LHCN-M2 (cell line): ENCODE results near the gene TPPP3. TPM values are rescaled to one million over a fixed set of nuclear protein-coding genes. Genes with fewer than 3 reads are reported as not detected.
"Not testable (repeated sequence)": the region's sequence is repeated elsewhere in the genome, so short reads cannot be mapped to it uniquely, and the experiment has no call there.

Experiments used
- DNase-seq: peaks from one replicate; pipeline ENCODE4 v3.0.0-alpha.2; 2012; ENCODE audit warnings: low read depth
- total RNA-seq: library from RNA; depleted of rRNA; stranded (reverse); fragments of >200 nt; gene quantifications from 2 replicates; pipeline ENCODE4 v1.2.3, GENCODE V29; 2014

TPPP3 gene
- total RNA-seq, 1 experiment from 2014 or later: 17.6 TPM

DNA sequence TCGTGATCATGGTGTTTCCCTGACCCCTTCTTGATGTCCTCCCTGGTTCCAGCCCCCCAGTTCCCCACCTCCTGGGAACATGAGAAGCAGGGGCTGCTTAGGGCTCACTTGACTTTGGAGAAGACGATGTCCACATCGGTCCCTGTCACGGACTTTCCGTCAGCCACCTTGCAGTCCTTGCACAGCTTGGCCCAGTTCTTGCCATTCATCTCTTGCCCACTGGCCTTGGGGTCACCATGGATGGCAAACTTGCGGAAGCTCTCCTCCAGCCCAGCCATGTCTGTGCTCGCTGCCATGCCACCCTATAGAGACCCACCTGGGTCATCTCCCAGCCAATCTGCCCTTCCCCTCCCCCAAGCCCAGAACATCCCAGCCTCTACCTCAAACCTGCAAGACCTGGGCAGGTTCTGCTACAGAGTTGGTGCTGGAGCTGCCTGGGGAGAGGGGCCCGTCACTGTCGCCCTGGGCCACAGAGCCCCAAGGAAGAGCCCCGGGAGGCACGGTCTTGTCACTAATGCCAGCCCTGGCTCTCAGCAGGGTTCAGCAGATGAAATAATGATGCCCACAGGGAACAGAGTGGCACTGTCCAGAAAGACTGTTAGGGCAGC is 2.4 kb downstream of the TPPP3 start:
- DNase-seq: no peak

DNA sequence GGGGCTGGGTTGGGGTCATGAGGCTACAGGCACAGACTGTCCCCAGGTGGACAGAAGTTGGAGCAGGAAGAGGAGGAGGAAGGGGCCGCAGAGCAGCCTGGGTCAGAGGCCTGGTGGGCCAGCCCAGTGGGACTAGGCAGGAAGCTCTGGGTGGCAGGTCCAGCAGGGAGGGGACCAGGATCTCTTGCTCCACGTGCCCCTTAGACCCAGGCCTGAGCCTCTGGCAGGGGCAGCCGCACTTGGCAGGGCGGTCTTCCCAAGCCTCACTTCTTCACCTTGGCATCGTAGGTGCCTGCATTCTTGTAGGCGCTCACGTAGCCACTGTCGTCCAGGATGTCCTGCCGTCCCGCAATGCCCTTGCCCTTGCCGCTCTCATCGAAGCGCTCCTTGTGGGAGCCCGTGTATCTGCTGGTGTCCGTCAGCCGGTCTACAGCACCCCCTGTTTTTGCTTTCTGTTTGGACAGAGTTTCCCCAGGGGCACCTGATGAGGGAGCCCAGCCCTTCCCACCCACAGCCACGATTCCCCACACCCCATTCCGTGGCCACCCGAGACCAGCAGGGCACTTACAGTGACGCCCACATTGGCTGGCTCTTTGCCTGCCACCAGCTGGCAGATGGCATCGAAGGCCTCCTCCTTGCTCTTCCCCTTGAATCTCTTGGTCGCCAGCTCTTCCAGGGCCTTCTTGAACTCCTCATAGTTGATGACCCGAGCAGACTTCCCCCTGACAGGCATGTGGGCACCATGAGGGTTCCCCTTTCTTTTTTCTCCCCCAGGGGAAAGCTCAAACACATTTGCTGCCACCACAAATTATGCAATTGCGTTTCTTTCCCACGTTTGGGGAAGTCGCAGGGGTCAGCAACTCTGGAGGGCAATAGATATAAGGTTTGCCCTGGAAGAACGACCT is 3.1 kb downstream of the TPPP3 start:
- no peak for DNase-seq

DNA sequence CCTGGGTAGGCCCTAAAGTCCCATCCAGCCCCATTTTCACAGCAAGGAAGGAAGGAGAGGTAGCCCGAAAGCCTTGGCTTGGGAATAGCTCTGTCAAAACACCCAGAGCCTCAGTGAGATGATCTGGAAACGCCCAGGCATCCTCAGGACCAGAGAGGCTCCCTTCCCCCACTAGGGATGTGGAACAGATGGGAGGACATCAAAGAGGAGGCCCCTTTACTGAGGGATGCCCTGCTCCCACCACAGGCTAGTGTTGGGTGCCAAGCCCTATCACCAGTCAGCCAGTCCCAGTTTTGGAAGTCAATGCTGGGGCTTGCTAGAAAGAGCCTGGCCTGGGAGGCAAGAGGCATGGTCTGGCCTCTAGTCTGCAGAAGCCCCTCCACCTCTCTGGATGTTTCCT is 4.7 kb downstream of the TPPP3 start:
- DNase-seq: no peak

DNA sequence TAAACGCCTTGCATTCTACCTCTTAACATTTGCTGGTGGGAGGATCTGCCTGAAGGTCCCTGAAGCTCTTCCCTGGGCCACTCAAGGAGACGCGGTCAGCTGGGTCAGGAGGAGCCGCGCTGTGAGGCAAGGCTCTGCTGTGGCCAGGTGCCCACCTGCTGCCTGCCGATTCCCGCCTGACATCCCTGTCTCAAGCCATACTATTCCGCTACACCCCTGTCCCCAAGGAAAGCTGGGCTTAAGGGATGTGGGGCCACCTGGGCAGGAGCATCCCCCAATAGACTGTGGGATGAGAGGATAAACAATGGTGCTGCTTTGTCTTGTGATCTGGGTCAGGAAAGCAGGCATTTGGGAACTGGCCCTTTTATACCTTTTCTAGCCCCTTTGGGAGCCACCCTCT is 5.1 kb downstream of the TPPP3 start:
- DNase-seq: no peak

DNA sequence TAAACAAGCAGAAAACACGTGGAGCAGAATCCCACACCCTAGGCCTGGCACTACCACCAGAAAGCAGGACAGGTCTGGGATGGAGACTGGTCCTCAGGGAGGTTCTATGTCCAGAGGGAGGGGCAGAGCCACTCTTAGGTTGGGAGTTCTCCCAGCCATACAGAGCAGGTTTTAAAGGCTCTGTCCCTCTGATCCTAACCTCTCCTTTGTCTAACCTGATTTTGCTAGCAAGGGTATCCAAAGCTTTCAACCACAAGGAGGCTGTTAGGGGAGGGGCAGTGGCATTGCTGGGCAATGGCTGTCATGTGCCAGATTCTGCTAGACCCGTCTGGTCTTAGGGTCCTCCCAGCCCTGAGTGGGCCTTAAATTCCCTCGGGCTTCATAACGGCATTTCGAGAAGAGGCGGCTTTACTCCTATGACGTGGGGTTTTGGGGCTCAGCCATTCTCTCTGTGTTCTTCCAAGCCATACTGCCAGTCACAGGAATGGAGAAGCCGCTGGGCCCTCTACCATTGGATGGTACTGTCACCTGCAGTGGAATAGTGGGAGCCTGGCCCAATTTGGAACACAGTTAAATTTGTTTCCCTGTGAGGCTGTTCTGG is 5.7 kb downstream of the TPPP3 start:
- DNase-seq: no peak

DNA sequence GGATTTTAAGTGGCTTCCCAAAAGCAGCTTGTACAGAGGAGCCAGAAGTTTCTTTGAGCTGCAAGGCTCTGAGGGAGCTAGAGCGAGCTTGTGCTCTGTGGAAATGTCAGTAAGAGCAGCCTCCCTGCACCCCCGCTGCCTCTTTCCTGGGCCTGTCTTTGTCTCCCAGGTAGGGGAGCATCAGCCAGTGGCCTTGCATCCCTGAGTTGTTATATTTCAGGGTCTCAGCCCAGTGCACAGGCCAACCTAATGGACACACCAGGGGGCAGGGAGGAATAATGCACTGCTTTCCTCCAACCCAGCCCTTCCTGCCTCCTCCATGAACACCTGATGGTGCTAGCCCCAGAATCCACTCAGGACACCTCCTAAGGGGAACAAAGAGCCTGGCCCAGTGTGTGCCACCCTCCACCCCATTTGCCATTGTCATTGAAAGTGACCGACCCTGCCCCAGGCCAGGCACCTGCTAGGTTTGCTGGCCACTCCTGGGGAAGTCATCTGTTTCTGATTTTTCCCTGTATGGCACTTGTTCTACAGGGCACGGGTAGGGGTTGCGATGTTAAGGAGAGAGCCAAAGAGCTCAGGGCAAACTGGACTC is 6.3 kb downstream of the TPPP3 start:
- no peak for DNase-seq

DNA sequence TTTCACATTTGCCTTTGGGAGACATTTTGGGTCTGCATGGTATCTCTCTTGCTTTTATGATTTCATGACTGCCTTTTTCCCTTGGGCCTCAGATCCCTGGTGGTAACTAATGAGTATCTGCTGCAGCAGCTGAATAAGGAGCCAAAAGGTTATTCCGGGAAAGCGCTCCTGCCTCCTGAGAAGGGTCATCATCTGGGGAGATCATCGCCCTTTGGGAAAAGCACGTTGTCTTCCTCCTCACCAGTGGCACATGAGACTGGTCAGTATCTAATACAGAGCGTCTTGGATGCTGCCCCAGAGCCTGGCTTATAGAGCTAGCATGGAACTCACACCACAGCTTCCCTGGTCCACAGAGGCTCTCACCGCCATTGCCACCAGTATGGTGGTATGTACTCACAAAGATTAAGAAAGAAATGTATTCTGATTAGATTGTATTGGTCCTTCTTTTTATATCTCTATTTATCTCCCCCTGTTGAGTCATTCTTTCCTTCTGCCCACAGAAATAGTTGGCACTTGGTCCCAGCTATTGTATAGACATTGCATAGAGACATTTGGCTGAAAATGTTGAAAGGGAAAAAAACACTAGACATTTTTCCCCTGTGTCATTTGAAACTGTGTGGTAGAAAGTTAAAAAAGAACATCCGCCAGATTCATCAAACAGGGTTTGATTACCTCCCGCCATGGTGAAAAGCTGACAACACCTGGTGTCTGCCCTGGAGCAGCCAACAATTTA is 8.4 kb downstream of the TPPP3 start:
- DNase-seq: no peak

DNA sequence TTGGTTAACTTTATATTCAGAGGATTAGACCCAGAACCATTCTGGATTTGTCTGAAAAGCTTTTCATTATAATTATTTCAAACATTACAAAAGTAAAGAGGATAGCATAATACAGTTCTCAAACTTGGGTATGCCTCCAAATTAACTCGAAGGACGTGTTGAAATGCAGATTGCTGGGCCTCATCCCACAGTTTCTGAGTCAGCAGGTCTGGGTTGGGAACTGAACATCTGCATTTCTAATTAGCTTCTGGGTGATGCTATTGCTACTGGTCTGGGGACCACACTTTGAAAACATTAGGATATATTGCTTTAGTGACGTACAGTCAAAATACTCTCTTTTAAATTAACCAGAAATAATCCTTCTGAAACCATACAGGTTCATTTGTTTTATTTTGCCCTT is 10.0 kb downstream of the TPPP3 start:
- no peak for DNase-seq

DNA sequence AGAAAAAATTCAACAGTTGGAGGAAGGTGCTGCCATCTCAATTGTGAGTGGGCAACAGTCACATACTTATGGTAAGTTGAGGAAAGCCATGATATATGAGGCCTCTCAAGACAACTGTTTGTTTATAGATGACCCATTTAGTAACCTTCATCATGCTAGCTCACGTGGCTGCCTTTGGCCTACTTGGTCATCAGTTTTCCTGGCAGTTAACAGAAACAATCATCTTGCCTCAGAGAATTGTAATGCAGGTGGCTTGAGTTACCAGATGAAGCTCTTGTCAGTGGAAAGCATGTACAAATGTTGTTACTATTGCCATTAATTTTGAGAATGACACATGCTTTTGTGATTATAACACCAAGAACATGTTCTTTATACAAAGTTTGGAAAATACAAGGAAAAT is 14.7 kb downstream of the TPPP3 start:
- DNase-seq: no peak

DNA sequence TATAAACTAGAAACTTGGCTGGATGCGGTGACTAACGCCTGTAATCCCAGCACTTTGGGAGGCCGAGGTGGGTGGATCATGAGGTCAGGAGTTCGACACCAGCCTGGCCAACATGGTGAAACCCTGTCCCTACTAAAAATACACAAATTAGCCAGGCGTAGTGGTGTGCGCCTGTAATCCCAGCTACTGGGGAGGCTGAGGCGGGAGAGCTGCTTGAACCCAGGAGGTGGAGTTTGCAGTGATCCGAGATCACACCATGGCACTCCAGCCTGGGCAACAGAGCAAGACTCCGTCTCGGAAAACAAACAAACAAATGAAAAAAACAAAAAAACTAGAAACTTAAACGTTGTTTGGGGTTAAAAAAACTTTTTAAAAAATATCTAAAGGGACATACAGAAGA is 17.3 kb downstream of the TPPP3 start:
- not testable (repeated sequence) for DNase-seq

DNA sequence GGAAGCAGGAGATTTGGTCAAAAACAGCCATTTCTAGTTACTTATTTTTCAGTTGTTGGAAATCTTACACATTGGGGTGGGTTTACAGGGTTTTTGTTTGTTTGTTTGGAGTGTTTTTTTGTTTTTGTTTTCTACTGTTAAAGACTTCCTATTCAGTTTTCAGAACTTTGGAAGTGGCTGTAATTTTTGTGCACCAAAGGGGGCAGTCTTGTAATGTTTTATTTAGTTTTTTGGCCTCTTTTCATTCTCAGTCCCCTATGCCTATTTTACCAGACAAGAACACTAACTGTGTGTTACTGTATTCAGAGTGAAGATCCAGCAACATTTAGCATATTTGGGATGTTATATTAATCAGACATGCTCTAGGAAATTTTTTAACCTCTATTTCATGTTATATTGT is 20.6 kb downstream of the TPPP3 start:
- peak; percentile 33 for DNase-seq

DNA sequence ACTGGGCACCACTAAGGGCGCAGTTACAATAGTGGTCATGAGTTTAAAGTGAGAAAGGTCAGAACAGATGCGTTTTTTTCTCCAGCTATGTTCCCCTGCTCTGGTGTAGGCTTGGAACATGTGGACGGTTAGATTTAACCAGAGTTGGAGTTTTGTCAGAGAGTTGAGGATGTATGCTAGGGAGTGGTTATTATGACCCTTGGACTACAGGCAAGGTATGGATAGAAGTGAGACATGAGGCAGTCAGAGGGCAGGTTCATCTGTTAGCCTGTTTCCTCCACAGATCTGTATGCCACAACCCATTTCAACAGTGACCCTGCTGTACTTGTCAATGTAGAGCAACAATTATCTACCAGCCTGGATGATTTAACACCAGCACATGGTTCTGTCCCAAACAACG is 22.6 kb downstream of the TPPP3 start:
- DNase-seq: no peak

DNA sequence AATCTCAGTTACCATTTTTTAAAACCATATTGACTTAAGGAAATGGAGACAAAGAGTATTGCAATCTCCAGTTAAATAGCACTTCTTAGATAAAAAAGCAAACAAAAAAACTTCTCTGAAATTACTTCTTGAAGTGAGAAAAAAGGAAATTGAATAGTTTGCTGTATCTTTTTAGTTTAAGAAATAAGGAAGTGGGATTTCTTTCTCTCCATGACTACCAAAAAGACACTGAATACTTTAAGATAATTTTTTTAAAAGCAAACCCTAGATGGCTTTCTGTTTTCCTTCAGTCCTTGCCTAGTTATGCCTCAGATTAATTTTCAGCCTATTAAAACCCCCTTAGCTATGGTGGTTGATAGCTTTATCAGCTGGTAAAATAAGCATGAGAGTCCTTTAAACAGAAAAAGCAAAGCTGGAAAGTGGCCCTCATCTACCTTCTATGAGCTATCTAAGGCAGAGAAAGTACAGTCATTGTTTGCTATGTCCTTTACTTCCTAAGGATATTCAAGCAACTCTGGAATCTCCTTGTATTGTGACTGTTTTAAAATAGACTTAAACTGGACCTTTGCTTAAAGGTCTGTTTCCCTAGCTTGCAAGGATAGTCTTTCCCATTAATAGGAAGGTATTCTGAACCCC is 28.6 kb downstream of the TPPP3 start:
- no peak for DNase-seq

DNA sequence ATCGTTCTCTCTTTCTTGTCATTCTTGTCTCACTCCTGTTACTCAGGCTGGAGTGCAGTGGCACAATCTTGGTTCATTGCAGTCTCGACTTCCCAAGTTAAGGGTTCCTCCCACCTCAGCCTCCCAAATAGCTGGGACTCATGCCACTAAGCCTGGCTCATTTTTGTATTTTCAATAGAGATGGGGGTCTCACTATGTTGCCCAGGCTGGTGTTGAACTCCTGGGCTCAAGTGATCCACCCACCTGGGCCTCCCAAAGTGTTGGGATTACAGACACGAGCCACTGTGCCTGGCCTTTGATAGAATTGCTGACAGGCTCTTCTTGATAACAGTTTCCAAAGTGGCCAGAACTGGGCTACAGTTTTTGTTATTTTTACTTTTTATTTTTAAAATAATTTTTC is 32.3 kb downstream of the TPPP3 start:
- no peak for DNase-seq

DNA sequence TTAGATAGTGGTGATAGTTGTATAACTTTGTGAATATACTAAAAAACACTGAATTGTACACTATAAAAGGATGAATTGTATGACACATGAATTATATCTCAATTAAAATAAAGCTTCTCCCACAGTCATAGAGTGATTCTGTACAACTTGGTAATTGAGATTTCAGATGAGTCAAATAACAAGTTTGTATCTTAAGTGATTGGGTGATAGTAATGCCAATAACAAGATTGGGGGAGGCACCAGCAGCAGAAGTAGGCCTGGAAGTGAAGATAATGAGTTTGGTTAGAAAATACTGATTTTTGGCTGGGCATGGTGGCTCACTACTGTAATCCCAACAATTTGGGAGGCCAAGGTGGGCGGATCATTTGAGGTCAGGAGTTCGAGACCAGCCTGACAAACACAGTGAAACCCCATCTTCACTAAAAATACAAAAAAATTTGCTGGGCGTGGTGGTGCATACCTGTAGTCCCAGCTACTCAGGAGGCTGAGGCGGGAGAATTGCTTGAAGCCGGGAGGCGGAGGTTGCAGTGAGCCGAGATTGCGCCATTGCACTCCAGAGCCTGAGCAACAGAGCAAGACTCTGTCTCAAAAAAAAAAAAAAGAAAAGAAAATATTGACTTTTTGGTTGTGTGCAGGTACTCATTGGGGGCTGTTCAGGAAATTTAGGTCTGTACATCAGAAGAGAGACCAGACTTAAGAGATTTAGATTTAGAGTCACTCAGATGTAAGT is 33.6 kb downstream of the TPPP3 start:
- DNase-seq: not testable (repeated sequence)

DNA sequence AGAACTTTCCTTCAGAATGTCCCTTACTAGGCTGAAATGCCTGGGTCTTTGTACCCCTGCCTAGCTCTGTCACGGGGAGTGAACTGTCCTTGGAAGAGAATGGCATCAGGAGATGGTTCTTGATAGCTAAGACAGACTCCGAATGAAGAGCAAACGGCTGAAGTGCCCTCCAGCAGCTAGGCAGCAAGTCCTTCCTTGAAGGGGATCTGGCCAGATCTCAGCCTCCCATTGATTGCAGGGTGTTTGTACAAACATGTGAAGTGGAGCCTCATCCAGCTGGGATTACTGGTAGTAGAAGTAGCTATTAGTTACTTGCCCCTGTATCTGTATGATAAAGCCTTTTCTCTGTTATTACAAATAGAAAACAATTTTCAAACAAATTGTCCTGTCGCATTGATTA is 35.7 kb downstream of the TPPP3 start:
- no peak for DNase-seq

DNA sequence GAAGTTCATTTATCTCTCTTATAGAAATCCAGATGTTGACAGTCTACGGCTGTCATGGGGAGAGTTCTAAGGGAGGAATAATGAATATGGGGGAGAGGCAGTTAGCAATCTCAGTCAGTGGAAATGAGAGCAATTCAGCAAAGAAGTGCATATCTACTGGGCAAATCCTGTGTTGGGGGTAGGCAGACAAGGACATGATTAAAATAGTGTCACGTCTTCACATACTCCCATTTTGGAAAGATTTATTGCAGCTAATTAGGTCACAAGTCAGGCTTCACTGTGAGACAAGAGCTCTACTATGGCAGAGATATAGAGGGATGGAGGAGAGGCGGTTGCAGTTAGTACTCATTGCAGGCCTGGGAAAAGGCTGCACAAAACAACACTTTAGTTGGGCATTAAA is 36.9 kb downstream of the TPPP3 start:
- DNase-seq: no peak

DNA sequence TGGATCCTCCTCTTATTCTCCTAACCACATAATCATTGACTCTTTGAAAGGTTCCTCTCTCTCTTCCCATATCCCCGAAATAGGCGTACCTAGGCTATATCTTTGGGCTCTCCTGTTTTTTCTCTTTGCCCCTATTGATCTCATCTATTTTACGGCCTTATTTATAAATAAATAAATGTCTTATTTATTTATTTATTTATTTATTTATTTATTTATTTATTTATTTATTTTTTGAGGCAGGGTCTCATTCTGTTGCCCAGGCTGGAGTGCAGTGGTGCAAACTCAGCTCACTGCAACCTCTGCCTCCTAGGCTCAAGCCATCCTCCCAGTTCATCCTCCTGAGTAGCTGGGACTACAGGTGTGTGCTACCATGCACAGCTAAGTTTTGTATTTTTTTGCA is 40.8 kb downstream of the TPPP3 start:
- not testable (repeated sequence) for DNase-seq

DNA sequence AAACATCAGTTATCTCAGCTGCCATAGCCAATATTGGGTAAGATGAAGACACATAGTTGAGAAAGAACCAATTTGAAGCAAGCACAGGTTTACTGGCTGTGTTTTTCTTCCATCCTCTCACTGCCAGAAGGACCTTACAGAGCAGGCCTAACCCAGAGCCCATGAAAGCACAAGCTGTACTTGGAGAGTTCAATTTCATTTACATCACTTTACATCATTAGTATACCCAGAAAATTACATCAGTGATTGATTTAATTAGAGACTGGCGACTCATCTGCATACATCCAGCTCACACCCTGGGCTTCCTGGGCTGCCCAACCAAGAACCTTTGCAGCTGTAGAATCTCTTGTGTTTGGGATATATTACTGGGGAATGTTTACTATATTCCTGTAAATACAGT is 43.0 kb downstream of the TPPP3 start:
- no peak for DNase-seq

DNA sequence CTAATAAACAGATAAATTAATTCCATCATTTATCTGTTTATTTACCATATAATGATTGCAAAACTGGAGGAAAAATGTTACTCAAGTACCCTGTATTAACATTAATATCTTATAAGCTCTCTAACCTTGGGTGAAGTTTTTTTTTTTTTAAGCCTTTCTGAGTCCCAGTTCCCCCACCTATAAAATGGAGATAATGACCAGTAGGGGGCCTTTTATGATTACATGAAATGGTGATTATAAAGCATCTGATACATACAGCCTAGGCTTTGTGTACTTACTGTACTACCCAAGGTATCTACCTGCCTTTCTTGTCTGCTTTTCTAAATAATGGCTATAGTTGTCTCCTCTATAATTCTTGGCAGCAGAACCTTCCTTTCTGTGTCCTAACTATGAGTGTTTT is 44.1 kb downstream of the TPPP3 start:
- peak; percentile 32 for DNase-seq

DNA sequence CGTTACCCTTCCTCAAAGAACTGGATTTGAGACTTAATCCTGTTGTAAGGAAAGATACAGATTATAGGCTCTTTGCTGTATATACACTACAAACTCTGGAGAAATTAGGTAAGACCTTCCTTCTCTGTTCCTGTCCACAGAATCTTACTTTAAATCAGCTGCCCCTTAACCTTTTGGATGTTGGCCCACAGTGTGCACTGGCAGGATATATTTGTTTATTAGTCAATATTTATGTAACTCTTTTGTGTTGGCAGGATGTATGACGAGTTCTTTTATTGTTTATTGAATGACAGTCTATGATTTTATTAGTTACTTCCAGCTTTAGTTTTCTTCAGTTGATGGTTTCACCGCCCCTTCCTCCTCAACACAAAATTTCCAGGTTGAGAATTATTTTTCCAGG is 47.0 kb downstream of the TPPP3 start:
- DNase-seq: no peak
